Right lobe of liver (tissue), 4 donors: ENCODE measurements around the gene LILRA5.
"Not testable (repeated sequence)": the region's sequence is repeated elsewhere in the genome, so short reads cannot be mapped to it uniquely, and the experiment has no call there.

Source experiments
- POLR2A ChIP-seq: fragments of 450-650 bp; IDR thresholded peaks from one replicate; pipeline ENCODE4 v1.6.1; 2017; ENCODE audit warnings: antibody characterized with exemption, mild to moderate bottlenecking
- TF ChIP-seq, protein P1 (sequence below), 4 donors: fragments of 200-600 bp in 3 of 4; fragments of 450-650 bp in 1 of 4; IDR thresholded peaks; one replicate each; pipeline versions ENCODE4 v1.5.1 to v1.8.0; 2016 to 2022; ENCODE audit warnings: antibody characterized with exemption in 4 of 4, mild to moderate bottlenecking in 2 of 4
- donor health status: DM: no; HTN: no; CAD: no.
- donor health status: DM: no; HTN: no; CAD: no.
- donor health status: DM: no; HTN: yes; CAD: no.

DNA sequence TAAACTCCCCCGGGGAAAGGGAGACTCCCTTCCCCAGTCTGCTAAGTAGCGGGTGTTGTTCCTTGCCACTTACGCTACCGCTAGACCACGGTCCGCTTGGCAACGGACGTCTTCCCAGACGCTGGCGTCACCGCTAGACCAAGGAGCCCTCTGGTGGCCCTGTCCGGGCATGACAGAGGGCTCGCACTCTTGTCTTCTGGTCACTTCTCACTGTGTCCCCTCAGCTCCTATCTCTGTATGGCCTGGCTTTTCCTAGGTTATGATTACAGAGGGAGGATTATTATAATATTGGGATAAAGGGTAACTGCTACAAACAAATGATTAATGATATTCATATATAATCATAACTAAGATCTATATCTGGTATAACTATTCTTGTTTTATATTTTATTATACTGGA is 10.0 kb upstream of the LILRA5 start:
- TF ChIP-seq, protein P1, sequence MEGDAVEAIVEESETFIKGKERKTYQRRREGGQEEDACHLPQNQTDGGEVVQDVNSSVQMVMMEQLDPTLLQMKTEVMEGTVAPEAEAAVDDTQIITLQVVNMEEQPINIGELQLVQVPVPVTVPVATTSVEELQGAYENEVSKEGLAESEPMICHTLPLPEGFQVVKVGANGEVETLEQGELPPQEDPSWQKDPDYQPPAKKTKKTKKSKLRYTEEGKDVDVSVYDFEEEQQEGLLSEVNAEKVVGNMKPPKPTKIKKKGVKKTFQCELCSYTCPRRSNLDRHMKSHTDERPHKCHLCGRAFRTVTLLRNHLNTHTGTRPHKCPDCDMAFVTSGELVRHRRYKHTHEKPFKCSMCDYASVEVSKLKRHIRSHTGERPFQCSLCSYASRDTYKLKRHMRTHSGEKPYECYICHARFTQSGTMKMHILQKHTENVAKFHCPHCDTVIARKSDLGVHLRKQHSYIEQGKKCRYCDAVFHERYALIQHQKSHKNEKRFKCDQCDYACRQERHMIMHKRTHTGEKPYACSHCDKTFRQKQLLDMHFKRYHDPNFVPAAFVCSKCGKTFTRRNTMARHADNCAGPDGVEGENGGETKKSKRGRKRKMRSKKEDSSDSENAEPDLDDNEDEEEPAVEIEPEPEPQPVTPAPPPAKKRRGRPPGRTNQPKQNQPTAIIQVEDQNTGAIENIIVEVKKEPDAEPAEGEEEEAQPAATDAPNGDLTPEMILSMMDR (IDR thresholded peaks at IDR 0.05) = peak in 2 of 4 donors; percentile 9 to 17
- TF ChIP-seq POLR2A = not testable (repeated sequence)
